Caco-2 (cell line): ENCODE measurements around the gene TNS1. TPM values are rescaled to one million over a fixed set of nuclear protein-coding genes. Genes with fewer than 3 reads are reported as not detected.

Experiments
- BruUV-seq: library from RNA; stranded (reverse); fragments of 400-500 nt; replicated peaks from 2 replicates; lab custom pipeline; 2021; lab: Mats Ljungman, UMichigan
- CTCF ChIA-PET: fragments of 300-600 bp; sonication (Branson Sonifier 250); formaldehyde crosslinking; loops from one replicate; lab custom pipeline; 2022; ENCODE audit warnings: antibody characterized with exemption; lab: Charles Lee
- POLR2A ChIA-PET: fragments of 300-600 bp; sonication (Branson Sonifier 250); formaldehyde crosslinking; loops from one replicate; lab custom pipeline; 2022; ENCODE audit warnings: antibody characterized with exemption; lab: Charles Lee
- DNase-seq, 2 experiments: peaks; one replicate each; pipeline versions ENCODE4 v3.0.0 to v3.0.0-alpha.2; 2020 to 2022
- H3K27me3 ChIP-seq: replicated peaks from 2 replicates; pipeline ENCODE4 v1.6.0; 2011; ENCODE audit warnings: low read length; ENCODE audit not compliant: control insufficient read depth, insufficient read depth
- H3K36me3 ChIP-seq: 2 replicates; pipeline ENCODE4 v1.5.1; 2011; ENCODE audit warnings: low read length; ENCODE audit not compliant: control insufficient read depth, insufficient read depth
- H3K4me1 ChIP-seq: fragments of 250-450 bp; sonication (Bioruptor Pico); 2 replicates; pipeline ENCODE4 v1.5.1; 2020; ENCODE audit warnings: mild to moderate bottlenecking
- H3K4me3 ChIP-seq: 2 replicates; pipeline ENCODE4 v1.5.1; 2011; ENCODE audit warnings: low read depth, mild to moderate bottlenecking, control low read depth, low read length
- H3K9me3 ChIP-seq: fragments of 250-450 bp; sonication (Bioruptor Pico); 2 replicates; pipeline ENCODE4 v1.5.1; 2020; ENCODE audit warnings: mild to moderate bottlenecking, moderate library complexity
- H3K27ac Mint-ChIP-seq: one replicate; pipeline ENCODE4 v1.8.0; 2022; ENCODE audit warnings: mixed read lengths; ENCODE audit not compliant: unreplicated experiment
- H3K27me3 Mint-ChIP-seq: one replicate; pipeline ENCODE4 v1.8.0; 2022; ENCODE audit warnings: mixed read lengths; ENCODE audit not compliant: insufficient read depth, unreplicated experiment
- H3K36me3 Mint-ChIP-seq: one replicate; pipeline ENCODE4 v1.8.0; 2022; ENCODE audit warnings: mild to moderate bottlenecking, mixed read lengths; ENCODE audit not compliant: insufficient read depth, unreplicated experiment
- H3K4me1 Mint-ChIP-seq: one replicate; pipeline ENCODE4 v1.8.0; 2022; ENCODE audit warnings: low read depth, mixed read lengths; ENCODE audit not compliant: unreplicated experiment
- H3K4me3 Mint-ChIP-seq: one replicate; pipeline ENCODE4 v1.8.0; 2022; ENCODE audit warnings: mild to moderate bottlenecking, moderate library complexity, mixed read lengths; ENCODE audit not compliant: unreplicated experiment
- H3K9me3 Mint-ChIP-seq: one replicate; pipeline ENCODE4 v1.8.0; 2022; ENCODE audit warnings: mixed read lengths; ENCODE audit not compliant: unreplicated experiment
- intact Hi-C: fragments of 100-400 bp; cut with micrococcal nuclease; formaldehyde crosslinking; loops from one replicate; pipeline ENCODE4 v1.10.0; 2022; ENCODE audit not compliant: unreplicated experiment
- total RNA-seq: library from RNA; stranded (reverse); gene quantifications from 2 replicates; pipeline ENCODE4 v1.2.3, GENCODE V29; 2022
- TF ChIP-seq, protein P1 (sequence below), 2 experiments: fragments of 200-600 bp in 1 of 2; IDR thresholded peaks; 1 replicate in 1 of 2; 2 replicates in 1 of 2; pipeline versions ENCODE4 v1.5.1 to v1.8.0; 2011 to 2022; ENCODE audit warnings: antibody characterized with exemption in 1 of 2, control low read depth in 1 of 2, inconsistent platforms in 1 of 2, low read depth in 1 of 2, low read length in 1 of 2, mild to moderate bottlenecking in 1 of 2, moderate library complexity in 1 of 2; ENCODE audit not compliant: insufficient read depth in 1 of 2, severe bottlenecking in 1 of 2, unreplicated experiment in 1 of 2

Gene TNS1
- total RNA-seq, 1 experiment from 2014 or later, result 16.1 TPM

DNA sequence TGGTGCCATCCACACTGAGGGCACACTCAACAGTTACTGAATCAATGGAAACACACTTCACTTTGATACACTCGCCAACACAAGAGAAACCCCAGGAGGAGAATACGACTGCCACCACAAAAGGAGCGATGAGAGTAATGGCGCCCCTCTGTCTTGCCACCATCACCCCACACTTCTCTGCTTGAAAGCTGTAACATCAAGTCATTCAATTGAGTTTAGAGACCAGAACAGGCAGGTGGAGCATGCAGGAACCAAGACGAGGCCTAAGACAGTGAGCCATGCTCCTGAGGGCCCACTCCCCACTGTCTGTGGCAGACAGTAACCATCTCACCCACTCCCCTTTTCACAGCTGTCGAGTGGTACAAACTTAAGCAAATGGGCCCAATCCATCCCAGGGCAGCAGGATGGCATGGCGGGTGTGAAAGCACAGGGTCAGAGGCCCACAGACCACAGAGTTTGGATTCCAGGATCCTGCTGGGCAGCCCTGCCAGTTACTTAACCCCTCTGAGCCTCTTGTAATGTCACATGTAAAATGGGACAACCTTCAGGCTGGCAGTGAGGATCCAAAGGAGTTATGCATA is 101.9 kb downstream of the TNS1 start:
- no TSS peak for BruUV-seq
- Mint-ChIP-seq H3K36me3 (no peaks in the 10 kb centered on the region), H3K9me3 (no peaks in the 10 kb centered on the region), H3K4me1 (peaks cover 26% of the 10 kb centered on the region), H3K27ac (peak overlapping the region; percentile 86), H3K27me3 (no peaks in the 10 kb centered on the region), H3K4me3 (no peak overlapping the region)
- ChIA-PET POLR2A (no interaction called here), CTCF (interaction anchor here (1.6 kb wide), 1 partner anchor 93 kb away, joined by 5 read pairs; no protein-coding TSS in a partner anchor)
- H3K27me3 ChIP-seq, result no peaks in the 10 kb centered on the region
- no peak overlapping the region for H3K4me3 ChIP-seq
- TF ChIP-seq, protein P1, sequence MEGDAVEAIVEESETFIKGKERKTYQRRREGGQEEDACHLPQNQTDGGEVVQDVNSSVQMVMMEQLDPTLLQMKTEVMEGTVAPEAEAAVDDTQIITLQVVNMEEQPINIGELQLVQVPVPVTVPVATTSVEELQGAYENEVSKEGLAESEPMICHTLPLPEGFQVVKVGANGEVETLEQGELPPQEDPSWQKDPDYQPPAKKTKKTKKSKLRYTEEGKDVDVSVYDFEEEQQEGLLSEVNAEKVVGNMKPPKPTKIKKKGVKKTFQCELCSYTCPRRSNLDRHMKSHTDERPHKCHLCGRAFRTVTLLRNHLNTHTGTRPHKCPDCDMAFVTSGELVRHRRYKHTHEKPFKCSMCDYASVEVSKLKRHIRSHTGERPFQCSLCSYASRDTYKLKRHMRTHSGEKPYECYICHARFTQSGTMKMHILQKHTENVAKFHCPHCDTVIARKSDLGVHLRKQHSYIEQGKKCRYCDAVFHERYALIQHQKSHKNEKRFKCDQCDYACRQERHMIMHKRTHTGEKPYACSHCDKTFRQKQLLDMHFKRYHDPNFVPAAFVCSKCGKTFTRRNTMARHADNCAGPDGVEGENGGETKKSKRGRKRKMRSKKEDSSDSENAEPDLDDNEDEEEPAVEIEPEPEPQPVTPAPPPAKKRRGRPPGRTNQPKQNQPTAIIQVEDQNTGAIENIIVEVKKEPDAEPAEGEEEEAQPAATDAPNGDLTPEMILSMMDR (IDR thresholded peaks at IDR 0.05; ENCODE audit: insufficient read depth in 1 of 2, low read depth in 1 of 2, low read length in 1 of 2, severe bottlenecking in 1 of 2, unreplicated experiment in 1 of 2), result no peak
- intact Hi-C loops, result loop anchor here (1.0 kb wide), 1 partner anchor 87 kb away; no protein-coding TSS in a partner anchor
- DNase-seq, result no peak
- 0 out of 2 replicates have a peak, but pooled peaks cover 2% of the 10 kb centered on the region for H3K36me3 ChIP-seq
- no peaks in the 10 kb centered on the region for H3K9me3 ChIP-seq
- peaks cover 65% of the 10 kb centered on the region for H3K4me1 ChIP-seq

DNA sequence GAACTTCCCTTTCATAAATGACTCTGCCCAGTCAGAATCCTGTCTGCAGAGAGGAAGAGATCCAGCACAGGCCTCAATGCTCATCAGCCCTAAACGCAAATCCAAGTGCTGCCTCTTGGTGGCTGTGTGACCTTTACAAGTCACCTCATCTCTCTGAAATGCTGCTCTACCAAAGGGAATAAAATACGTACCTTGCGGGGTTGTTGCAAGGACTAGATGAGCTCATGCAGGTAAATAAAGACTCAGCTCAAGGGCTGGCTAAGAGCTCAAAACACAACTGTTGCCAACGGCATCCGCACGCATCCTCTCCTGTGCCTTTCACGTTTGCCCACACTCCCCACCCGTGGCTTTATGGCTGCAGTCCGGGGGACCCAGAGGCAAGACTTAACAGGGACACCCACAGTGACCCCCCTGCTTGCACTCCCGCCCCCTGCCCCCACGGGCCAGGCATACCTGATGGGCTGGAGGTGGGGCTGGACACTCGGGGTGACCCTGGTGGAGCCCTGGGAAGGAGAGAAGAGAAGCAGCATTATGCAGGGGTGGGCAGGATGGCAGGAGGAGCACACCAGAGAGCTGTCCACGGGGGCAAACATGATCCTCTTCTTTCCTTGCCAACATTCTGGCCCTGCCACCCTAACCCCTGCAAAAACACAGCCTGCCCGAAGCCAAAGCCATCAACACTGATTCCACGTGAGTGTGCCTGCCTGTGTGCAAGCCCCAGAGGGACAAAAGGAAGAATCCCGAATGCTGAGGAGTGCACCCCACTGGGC is 102.6 kb downstream of the TNS1 start:
- Mint-ChIP-seq H3K36me3 (no peaks in the 10 kb centered on the region), H3K4me1 (peaks cover 26% of the 10 kb centered on the region), H3K27me3 (no peaks in the 10 kb centered on the region), H3K27ac (peak overlapping the region; percentile 62), H3K4me3 (no peak overlapping the region), H3K9me3 (no peaks in the 10 kb centered on the region)
- intact Hi-C loops, result loop anchor here (1.0 kb wide), 1 partner anchor 88 kb away; no protein-coding TSS in a partner anchor
- ChIA-PET POLR2A (interaction anchor here (0.6 kb wide), 1 partner anchor 326 kb away, joined by 8 read pairs; no protein-coding TSS in a partner anchor), CTCF (interaction anchor here (0.6 to 1.6 kb wide), 4 partner anchors 44 to 106 kb away, joined by 3 to 5 read pairs (median 4); no protein-coding TSS in a partner anchor)
- H3K4me3 ChIP-seq, result no peak overlapping the region
- TF ChIP-seq, protein P1 (IDR thresholded peaks at IDR 0.05; ENCODE audit: insufficient read depth in 1 of 2, low read depth in 1 of 2, low read length in 1 of 2, severe bottlenecking in 1 of 2, unreplicated experiment in 1 of 2), result peak in 1 of 2 experiments; percentile 18
- no peaks in the 10 kb centered on the region for H3K9me3 ChIP-seq
- BruUV-seq, result no TSS peak
- peak in 1 of 2 experiments; percentile 57 for DNase-seq
- no peaks in the 10 kb centered on the region for H3K27me3 ChIP-seq
- H3K4me1 ChIP-seq, result peaks cover 65% of the 10 kb centered on the region
- H3K36me3 ChIP-seq, result 0 out of 2 replicates have a peak, but pooled peaks cover 2% of the 10 kb centered on the region
